AG04449 (cell line): ENCODE measurements around the gene ANAPC13.
A peak's percentile ranks its signal among the peaks of the same experiment; 100 is the strongest.

Experiments used
- CTCF ChIA-PET: fragments of 350-600 bp; formaldehyde crosslinking; extraction: SDS; loops from one replicate; lab custom pipeline; 2021; ENCODE audit warnings: antibody characterized with exemption; lab: Yijun Ruan, JAX
- POLR2A ChIA-PET: fragments of 400-600, 350-600 bp; formaldehyde crosslinking; extraction: SDS; loops from one replicate; lab custom pipeline; 2020; ENCODE audit warnings: antibody characterized with exemption, inconsistent platforms; lab: Yijun Ruan, JAX
- DNase-seq: peaks from one replicate; pipeline ENCODE4 v3.0.0-alpha.2; 2010; ENCODE audit warnings: low read depth, low spot score
- H3K4me3 ChIP-seq: 2 replicates; pipeline ENCODE4 v1.5.1; 2011; ENCODE audit warnings: low read depth, mild to moderate bottlenecking, control low read depth, low read length
- TF ChIP-seq, protein P1 (sequence below): IDR thresholded peaks from one replicate; pipeline ENCODE4 v1.5.1; 2011; ENCODE audit warnings: mild to moderate bottlenecking, moderate library complexity, low read length, control low read depth, inconsistent platforms; ENCODE audit not compliant: insufficient read depth; ENCODE audit errors: missing control alignments

Gene ANAPC13

DNA sequence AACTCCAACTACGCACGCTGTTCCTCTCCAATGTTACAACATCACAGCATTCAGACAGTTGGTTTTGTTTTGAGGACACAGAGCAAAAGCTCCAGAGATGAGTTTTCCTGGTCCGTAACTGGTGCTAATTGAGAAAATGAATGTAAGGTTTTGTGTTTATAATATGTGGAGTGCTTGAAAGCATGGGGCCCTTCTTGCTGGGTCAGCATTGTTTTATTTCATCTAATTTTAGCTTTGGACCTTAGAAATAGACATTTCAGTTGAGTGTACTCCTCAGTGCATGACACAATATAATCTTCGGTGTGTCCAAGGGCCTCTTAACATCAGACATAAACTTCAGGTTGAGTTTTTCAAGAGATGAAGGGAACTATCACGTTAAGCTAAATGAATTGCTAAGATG, 37.1 kb downstream of the ANAPC13 start:
- no peak overlapping the region for H3K4me3 ChIP-seq
- CTCF ChIA-PET, result interaction anchor here (0.6 to 4.6 kb wide), 24 partner anchors 9 to 216 kb away, joined by 3 to 44 read pairs (median 4); no protein-coding TSS in a partner anchor
- no peak for DNase-seq
- POLR2A ChIA-PET, result no interaction called here
- TF ChIP-seq, protein P1, sequence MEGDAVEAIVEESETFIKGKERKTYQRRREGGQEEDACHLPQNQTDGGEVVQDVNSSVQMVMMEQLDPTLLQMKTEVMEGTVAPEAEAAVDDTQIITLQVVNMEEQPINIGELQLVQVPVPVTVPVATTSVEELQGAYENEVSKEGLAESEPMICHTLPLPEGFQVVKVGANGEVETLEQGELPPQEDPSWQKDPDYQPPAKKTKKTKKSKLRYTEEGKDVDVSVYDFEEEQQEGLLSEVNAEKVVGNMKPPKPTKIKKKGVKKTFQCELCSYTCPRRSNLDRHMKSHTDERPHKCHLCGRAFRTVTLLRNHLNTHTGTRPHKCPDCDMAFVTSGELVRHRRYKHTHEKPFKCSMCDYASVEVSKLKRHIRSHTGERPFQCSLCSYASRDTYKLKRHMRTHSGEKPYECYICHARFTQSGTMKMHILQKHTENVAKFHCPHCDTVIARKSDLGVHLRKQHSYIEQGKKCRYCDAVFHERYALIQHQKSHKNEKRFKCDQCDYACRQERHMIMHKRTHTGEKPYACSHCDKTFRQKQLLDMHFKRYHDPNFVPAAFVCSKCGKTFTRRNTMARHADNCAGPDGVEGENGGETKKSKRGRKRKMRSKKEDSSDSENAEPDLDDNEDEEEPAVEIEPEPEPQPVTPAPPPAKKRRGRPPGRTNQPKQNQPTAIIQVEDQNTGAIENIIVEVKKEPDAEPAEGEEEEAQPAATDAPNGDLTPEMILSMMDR, result no peak

DNA sequence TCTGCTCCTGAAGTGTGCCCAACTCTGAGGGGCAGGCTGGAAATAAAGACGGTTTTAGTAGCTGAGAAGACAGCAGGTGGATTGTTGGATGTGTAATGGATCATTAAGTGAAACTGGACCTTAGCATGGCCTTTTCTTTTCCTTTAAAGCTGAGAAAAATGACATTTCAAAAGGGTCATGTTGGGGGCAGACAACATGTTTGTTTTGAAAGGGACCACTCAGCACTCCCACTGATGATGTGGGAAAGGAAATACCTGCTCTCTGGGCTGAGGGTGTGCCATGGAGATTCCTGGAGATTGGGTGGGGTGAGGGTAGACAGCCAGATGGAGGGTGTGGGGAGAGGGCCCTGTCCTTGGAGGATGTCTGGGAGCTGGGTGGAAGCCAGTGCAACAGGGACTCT, 38.4 kb downstream of the ANAPC13 start:
- TF ChIP-seq, protein P1, result no peak
- H3K4me3 ChIP-seq, result no peak overlapping the region
- CTCF ChIA-PET, result interaction anchor here (1.0 to 4.6 kb wide), 7 partner anchors 8 to 67 kb away, joined by 3 to 44 read pairs (median 4); no protein-coding TSS in a partner anchor
- DNase-seq, result no peak
- POLR2A ChIA-PET, result interaction anchor here (0.6 to 1.6 kb wide), 4 partner anchors 8 to 84 kb away, joined by 3 read pairs; no protein-coding TSS in a partner anchor

DNA sequence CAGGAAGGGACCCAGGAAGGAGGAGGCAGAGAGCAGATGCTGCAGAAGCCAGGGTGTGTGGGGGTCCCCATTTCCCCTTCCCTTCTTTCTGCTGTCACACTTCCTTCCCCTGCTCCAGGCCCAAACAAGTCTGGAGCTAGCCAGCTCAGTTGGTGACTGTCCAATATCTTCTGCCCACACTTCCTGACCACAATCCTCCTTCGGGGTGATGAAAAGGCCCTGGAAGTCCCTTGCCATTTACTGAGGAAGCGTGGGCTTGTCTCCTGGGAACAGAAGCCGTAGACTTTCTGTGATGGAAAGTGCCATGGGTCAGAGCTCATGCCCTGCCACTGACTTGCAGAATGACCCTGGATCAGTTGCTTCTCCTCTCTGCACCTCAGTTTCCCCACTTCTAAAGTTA, 39.0 kb downstream of the ANAPC13 start:
- TF ChIP-seq, protein P1, result no peak
- ChIA-PET CTCF (interaction anchor here (1.0 to 4.6 kb wide), 12 partner anchors 9 to 138 kb away, joined by 3 to 44 read pairs (median 4); no protein-coding TSS in a partner anchor), POLR2A (interaction anchor here (0.6 to 2.0 kb wide), 8 partner anchors 9 to 83 kb away, joined by 3 to 9 read pairs (median 3); partner anchors contain the start of gene AMOTL2)
- DNase-seq, result no peak
- H3K4me3 ChIP-seq, result no peak overlapping the region

DNA sequence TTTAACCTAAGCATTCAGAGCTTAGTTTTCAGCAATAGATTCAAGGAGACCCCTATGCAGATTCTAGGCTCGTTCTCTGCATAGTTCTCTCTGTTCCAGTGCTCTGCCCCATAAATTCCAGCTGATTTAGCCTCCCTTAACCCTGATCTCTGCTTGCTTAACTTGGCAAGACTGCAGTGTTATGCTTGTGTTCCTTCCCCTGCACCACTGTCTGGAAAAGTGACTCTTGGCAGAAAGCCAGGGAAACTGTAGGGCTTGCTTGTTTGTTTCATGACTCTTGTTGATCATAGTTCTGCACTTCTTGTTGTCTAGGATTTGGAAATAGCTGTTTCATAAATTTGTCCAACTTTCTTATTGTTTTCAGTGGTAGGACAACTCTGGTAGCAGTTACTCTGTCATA, 40.1 kb downstream of the ANAPC13 start:
- CTCF ChIA-PET, result interaction anchor here (0.8 to 4.6 kb wide), 11 partner anchors 8 to 137 kb away, joined by 3 to 44 read pairs (median 4); no protein-coding TSS in a partner anchor
- DNase-seq, result peak; percentile 49
- POLR2A ChIA-PET, result interaction anchor here (0.8 to 2.0 kb wide), 6 partner anchors 12 to 81 kb away, joined by 3 to 9 read pairs (median 3); partner anchors contain the start of gene AMOTL2
- TF ChIP-seq, protein P1, result no peak
- H3K4me3 ChIP-seq, result no peak overlapping the region

DNA sequence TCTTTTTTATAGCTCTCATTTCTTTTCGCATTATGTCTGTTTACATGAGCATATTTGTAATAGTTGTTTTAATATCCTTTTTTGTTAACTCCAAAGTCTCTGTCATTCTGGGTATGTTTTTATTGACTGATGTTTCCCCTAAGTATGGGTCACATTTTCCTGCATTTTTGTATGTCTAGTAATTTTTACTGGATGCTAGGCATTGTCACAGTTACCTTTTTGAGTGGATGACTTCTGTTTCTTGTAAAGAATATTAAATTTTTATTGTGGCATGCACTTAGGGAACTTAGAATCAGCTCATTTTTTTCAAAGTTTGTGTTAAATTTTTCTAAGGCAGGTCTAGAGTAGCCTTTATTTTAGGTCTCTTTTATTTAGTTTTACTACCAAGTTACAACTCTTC, 40.7 kb downstream of the ANAPC13 start:
- TF ChIP-seq, protein P1, result no peak
- CTCF ChIA-PET, result interaction anchor here (0.8 to 2.2 kb wide), 4 partner anchors 11 to 68 kb away, joined by 3 to 8 read pairs (median 4); no protein-coding TSS in a partner anchor
- POLR2A ChIA-PET, result interaction anchor here (0.8 to 2.0 kb wide), 5 partner anchors 17 to 80 kb away, joined by 3 to 9 read pairs (median 3); partner anchors contain the start of gene AMOTL2
- DNase-seq, result no peak
- H3K4me3 ChIP-seq, result no peak overlapping the region

DNA sequence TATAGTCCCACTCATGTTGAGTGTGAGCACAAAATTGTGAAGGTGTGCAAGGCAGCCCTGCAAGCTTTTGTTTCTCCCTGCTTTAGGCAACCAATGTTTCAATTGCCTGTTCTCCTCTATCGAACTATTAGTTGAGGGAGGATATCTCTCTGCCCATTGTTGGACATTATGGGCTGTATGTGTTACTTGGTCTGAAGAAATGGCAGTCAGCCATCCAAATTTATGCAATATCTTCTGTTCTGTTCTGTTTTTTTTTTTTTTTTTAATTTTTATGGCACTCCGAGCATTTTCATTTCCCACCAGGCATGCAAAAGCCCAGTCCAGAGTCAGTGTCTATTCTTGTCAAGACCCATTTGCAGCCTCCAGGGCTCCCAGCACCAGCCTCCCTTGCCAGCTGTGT, 44.0 kb downstream of the ANAPC13 start:
- ChIA-PET POLR2A (no interaction called here), CTCF (interaction anchor here (0.6 to 1.7 kb wide), 4 partner anchors 16 to 64 kb away, joined by 3 to 4 read pairs (median 4); no protein-coding TSS in a partner anchor)
- no peak for DNase-seq
- no peak overlapping the region for H3K4me3 ChIP-seq
- TF ChIP-seq, protein P1, result no peak
